Right forelimb (tissue), 1 donor: ENCODE results near the gene HRC.
A peak's percentile ranks its signal among the peaks of the same experiment; 100 is the strongest.
"Not testable (repeated sequence)": the region's sequence is repeated elsewhere in the genome, so short reads cannot be mapped to it uniquely, and the experiment has no call there.

Experiments
- DNase-seq: peaks from one replicate; pipeline ENCODE4 v3.0.0-alpha.2; 2018

The HRC gene

DNA sequence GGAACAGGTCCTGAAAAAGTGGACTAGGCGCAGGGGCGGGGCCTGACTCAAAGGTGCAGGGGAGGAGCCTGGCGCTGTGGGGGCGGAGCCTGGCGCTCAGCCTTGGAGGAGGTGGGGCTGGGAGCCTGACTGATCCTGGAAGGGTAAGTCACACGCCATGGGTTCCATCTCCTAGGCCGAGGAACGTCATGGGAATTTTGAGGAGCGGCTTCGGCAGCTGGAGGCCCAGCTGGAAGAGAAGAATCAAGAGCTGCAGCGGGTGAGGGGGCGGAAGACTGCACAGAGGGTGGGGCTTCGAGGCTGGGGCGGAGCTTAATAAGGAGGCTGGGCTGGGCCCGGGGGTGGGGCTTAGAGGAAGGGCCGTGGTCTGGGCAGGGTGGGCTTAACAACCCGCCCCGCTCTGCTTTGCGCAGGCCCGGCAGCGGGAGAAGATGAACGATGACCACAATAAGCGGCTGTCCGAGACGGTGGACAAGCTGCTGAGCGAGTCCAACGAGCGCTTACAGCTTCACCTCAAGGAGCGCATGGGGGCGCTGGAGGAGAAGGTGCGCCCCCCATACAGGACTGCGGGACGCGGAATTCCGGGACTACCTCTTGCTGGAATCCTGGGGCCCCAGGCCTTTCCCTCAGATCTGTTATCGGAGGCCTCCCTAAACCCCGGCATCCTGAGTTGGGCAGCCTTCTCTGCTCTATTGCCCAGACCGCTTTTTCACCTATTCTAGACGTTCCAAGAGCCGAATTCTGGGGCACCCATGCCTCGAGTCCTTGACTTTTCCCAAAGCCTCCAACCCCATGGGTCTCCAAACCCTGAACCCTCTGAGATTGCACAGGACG is 21.4 kb downstream of the HRC start:
- DNase-seq: peak; percentile 80

DNA sequence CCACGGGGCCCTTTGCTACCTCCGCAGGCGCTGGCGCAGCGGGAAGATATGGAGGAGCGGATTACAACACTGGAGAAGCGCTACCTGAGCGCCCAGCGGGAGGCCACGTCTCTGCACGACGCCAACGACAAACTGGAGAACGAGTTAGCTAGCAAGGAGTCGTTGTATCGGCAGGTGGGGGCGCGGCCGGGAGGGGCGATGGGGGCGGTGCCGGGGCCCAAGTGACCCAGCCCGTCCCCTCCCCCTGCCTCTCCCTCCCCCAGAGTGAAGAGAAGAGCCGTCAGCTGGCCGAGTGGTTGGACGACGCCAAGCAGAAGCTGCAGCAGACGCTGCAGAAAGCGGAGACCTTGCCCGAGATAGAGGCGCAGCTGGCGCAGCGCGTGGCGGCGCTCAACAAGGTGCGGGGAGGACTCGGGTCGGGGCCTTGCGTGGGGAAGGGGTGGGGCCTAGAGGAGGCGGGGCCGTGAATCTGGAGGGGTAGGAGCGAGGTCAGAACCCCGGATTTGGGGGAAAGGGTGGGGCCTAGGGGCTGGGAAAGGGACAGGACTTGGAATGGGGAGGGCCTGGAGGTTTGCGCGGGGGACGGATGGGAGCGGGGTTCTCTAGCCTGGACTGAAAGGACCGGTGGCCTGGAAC is 22.1 kb downstream of the HRC start:
- no peak for DNase-seq

DNA sequence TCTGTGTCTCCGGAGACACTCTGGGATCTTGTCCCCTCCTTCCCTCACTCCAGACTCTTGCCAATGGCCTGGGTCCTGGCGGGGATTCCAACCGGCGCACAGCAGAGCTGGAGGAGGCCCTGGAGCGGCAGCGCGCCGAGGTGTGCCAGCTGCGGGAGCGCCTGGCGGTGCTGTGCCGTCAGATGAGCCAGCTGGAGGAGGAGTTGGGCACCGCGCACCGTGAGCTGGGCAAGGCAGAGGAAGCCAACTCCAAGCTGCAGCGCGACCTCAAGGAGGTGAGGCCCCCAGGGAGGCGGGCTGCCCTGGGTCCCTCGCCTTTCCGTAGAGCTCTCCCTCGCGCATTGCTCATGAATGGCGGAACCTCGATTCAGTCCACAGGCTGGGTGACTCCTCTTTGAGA is 24.9 kb downstream of the HRC start:
- DNase-seq: no peak

DNA sequence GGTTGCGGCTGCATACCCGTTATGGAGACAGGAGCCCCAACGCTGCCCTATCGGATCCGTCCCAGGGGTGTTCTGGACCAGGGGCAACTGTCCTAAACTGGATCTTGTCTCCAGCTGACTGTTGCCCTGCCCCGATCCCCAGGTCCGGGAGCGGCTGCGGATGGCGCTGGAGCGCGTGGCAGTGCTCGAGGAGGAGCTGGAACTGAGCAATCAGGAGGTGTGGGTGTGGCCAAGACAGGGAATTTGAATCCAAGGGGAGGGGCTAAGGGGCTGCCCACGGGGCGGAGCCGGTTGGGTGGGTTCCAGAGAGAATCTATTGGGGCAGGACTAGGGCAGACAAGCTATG is 26.0 kb downstream of the HRC start:
- no peak for DNase-seq

DNA sequence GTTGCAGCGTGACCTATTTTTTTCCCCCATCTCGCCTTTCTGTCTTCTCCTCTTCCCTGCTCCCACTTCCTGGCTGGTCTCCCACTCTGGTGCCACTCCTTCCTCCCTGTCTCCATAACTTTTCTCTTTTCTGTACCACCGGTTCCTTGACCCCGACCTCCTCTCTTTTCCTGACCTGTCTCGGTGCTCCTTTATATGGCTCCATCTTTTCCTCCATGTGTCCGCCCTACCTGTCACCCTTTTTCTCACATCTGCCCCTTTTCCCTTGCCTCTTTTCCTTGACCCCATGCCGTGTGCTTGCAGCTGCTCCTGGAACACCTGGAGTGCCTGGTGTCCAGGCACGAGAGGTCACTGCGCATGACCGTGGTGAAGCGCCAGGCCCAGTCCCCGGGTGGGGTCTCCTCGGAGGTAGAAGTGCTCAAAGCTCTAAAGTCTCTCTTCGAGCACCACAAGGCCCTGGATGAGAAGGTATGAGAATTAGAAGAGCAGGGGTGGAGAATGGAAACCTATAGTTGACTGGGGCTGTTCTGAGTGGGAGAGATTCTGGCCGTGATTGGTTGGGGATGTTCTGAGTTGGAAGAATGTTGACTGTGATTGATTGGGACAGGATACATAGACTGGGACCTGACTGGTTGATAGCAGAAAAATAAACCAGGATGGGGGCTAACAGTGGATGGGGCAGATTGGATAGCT is 26.5 kb downstream of the HRC start:
- no peak for DNase-seq

DNA sequence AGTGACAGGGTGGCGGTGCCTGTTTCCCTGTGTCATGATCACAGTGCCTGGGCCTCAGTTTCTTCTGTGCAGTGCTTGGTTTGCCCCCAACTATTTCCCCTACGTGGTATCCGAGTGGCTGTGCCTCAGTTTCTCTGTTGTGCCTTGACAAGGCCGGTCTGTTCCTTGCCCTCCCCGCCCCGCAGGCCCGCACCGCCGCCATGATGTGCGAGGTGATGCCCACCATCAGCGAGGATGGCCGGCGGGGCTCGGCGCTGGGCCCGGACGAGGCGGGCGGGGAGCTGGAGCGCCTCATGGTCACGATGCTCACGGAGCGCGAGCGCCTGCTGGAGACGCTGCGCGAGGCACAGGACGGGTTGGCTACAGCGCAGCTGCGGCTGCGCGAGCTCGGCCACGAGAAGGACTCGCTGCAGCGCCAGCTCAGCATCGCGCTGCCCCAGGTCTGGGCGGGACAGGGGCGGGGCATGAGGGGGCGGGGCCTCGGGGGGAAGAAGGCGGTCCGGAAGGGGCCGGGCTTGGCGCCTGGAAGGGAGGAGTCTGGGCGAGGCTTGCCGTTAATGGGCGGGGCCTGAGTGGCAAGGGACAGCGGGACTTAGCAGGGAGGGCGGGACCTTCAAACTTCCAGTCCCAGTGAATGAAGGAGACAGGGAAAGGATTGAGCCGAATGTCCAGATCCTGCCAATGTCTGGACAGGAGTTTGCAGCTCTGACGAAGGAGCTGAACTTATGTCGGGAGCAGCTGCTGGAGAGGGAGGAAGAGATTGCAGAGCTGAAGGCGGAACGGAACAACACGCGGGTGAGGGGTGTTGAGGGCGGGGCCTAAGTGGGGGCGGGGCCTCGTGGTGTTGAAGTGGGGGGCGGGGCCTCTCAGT is 27.3 kb downstream of the HRC start:
- DNase-seq: peak; percentile 99

DNA sequence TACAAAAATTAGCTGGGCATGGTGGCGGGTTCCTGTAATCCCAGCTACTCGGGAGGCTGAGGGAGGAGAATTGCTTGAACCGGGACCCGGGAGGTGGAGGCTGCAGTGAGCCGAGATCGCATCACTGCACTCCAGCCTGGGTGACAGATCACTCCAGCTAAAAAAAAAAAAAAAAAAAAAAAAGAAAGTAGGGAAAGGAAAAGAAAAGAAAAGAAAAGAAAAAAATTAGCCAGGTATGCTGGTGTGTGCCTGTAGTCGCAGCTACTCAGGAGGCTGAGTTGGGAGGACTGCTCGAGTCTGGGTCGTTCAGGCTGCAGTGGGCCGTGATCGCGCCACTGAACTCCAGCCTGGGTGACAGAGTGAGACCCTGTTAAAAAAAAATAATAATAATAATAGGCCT is 28.0 kb downstream of the HRC start:
- not testable (repeated sequence) for DNase-seq

DNA sequence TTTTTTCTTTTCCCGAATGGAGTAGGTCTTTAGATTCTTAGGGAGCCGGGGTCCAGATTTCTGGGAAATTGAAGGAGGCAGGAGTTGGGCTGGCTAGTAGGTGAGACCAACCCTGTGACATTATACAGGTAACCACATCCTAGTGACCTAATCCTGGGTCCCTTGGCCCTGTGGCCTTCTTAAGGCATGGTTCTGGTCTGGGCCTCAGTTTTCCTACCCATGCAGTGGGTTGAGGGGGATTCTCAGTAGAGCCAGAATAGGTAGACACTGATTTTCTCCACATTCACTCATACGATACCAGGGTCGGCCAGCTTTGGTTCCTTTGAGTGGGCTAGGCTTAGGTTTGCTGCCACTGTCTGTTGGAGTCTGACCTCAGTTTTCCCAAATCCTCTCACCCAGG is 28.6 kb downstream of the HRC start:
- DNase-seq: no peak

DNA sequence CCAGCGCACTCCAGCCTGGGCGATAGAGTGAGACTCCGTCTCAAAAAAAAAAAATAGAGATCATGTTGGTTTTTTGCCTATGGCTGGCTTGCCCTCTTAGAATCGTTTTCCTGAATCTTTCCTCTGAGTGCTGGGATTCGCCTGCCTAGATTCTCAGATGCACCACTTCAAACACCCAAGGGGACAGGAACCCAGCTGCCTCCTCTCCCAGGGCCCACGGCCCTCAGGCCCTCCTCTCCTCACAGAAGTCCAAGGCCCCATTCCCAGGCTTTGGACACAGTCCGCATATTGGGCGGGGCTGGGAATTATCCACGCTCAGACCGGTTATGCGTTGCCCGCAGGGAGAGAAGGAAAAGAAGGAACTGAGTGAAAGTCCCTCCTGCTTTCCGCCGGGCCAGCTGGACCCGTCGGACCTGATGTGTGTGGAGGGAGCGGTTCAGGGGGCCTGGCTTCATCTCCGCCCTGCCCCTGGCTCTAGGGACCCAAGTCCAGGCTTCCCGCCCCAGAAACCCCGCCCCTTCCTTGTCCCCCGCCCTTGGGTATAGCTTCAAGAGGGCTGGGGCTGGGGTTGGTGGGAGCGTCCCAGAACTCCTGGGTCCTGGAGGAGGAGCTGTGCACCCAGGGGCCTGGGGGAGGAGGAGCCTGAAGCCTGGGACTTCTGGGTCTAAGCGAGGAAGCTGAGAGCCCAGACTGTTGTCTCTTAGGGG is 30.0 kb downstream of the HRC start:
- DNase-seq: no peak

DNA sequence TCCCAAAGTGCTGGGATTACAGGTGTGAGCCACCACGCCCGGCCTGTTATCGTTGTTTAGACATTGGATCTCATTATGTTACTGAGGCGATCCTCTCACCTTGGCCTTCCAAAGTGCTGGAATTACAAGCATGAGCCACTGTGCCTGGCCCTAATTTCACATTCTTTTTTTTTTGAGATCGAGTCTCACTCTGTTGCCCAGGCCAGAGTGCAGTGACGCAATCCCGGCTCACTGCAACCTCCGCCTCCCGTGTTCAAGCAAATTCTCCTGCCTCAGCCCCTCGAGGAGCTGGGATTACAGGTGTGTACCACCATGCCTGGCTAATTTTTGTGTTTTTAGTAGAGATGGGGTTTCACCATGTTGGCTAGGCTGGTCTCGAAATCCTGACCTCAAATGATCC is 31.9 kb downstream of the HRC start:
- not testable (repeated sequence) for DNase-seq

DNA sequence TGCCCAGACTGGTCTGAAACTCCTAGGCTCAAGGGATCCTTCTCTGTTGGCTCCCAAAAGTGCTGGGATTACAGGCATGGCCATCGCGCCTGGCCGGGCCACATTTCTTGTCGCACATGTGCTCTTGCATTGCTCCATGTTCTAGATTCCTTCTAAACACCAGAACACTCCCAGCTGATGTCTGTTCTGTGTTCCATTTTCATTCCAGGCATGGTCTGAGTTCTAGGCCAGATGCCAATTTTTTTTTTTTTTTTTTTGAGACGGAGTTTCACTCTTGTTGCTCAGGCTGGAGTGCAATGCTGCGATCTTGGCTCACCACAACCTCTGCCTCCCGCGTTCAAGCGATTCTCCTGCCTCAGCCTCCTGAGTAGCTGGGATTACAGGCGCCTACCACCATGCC is 33.4 kb downstream of the HRC start:
- DNase-seq: not testable (repeated sequence)

DNA sequence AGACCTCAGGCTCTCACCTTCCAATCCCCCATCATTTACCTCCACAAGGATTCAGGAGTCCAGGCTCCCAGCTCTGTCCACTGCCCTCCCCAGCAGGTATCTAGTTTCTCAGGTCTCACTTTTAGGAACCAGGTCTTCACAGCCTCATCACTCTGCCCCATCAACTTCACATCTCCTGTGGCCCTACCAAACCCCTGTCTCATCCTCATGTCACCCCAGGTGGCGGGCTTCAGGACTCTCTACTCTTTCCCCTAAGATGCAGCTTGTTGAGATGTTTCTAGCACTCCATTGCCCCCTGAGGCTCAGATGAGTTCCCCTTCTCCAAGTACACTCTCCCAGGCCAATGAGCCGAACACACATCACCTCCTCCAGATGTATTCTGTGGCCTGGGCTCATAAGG is 34.3 kb downstream of the HRC start:
- no peak for DNase-seq

DNA sequence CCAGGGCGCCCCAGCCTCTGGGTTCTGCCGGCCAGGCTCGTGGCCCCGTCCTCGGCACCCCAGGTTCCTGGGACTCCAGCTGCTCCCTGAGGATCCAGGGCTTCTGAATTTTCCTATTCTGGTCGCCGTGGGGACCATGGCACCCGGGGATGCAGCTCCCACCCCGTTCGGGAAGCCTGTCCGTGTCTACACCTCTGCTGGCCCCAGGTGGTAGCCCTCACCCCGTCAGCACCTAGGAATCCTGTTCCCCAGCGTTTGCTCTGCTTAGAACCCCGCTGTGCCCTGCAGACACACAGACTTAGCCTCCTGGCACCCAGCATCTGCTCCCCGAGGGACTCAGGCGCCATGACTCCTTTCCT is 34.9 kb downstream of the HRC start:
- no peak for DNase-seq

DNA sequence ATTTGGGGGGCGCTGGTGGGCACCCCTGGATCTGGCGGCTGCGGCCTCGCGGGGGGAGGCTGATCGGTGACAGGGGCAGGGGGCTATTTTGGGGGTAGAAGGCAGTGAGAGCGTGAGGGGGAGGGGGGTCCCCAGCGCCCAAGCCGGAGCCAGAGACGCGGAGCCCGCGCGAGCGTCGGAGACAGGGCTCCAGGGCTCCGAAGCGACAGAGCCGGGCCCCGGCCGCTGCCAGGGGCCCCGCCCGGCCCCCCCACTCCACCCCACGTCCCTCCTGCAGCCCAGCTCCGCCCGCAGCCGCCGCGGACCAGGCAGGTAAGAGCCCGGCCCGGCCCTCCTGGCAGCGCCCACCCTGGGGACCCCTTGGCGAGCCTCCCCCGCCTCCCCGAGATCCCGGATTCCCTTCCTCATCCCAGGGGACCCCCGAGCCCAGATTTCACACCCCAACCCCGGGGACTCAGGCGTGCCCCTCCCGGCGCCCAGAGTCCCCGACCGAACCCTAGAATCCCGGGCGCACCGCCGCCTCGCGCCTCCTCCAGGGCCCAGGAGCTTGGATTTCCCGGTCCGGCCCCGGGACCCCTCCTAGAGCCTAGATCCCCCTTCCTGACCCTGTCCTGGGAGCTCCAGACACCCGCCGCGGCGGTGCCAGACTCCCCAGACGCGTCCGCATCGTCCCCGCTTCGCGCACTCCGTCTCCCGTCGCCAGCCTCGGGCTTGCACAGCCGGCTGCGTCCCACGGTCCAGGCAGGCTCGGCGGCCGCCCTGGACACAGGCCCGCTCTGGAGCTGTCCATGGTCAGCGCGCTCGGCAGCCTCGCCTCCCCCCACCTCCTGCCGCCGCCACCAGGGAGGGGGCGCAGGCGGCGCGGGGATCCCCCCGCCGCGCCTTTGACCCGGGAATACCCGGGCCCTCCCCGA is 35.5 kb downstream of the HRC start, which contains the start of gene PPFIA3:
PPFIA3 (plus strand) TSS at position 134 of the 914 bp plus-strand sequence. CDS start 8,330 bp downstream, outside the sequence.
- DNase-seq: peak; percentile 82

DNA sequence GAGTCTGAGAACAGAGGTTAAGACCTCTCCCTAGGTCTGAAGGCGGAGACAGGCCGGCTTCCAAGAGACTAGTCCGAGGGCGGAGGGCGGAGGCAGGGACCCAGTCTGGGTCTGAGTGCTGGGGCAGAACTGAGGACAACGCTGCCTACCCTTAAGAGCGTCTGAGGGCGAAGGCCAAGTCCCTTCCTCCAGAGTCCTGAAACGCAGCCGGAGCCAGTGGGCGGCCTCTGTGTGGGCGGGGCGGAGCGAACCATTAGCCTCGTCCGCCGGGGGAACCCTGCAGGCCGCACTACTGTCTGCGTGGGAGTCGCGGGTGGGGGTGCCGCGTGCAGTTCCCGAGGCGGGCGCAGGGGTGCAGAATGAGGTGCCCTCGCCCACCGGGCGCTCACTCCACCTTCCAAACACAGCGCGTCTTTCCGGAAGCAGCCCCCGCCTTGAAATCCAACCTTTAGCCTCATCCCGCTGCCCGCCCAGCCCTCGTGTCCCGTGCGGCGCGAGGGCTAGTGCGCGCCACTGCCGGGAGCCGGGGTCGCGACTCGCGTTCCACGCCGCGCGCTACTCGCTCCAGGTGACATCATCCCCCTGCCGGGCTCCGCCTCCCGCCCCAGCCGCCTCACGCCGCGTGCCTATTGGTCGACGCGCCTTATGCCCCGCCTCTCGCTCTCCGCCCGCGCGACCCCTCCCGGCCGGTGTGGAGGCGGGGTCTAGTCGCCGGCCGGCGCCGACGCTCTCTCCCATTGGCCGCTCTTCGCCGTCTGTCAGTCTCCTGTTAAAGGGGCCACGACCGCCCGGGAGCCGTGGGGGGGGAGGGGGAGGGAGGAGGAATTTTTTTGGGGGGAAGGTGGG is 36.4 kb downstream of the HRC start, which contains the start of gene C19orf73:
C19orf73 (minus strand) TSS at position 579 of the 846 bp plus-strand sequence; CDS start at position 458, 121 bp downstream.
- peak; percentile 95 for DNase-seq

DNA sequence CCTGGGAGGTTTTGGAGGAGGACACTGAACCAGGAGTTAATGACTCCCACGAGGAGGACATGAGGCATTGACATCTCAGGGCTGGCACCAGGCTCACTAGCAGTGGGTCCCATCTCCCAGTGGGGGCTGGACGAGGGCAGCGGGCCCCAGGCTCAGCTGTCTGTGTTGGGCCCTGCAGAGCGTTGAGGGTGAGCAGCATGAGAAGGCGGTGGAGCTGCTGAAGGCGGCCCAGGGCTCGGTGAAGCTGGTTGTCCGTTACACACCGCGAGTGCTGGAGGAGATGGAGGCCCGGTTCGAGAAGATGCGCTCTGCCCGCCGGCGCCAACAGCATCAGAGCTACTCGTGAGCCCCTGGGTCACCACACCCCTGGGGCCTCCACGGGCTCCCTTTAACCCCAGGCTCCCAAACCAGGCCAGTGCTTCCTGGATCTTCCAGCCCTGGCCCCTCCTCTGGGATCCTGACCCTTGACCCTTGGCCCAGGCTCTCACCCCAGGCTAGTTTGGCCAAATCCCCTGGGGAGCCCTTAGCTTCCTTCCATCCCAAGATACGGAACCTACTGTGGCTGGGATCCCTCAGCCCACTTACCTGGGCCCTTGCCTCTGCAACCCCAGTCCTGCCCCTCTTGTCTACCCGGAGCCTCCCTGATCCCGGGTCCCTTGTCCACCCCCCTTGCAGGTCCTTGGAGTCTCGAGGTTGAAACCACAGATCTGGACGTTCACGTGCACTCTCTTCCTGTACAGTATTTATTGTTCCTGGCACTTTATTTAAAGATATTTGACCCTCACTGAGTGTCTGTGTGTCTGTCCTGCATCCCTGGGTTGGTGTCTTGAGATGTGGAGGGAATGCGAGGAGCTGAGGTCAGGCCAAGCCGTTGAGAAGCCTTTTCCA is 37.3 kb downstream of the HRC start:
- no peak for DNase-seq

DNA sequence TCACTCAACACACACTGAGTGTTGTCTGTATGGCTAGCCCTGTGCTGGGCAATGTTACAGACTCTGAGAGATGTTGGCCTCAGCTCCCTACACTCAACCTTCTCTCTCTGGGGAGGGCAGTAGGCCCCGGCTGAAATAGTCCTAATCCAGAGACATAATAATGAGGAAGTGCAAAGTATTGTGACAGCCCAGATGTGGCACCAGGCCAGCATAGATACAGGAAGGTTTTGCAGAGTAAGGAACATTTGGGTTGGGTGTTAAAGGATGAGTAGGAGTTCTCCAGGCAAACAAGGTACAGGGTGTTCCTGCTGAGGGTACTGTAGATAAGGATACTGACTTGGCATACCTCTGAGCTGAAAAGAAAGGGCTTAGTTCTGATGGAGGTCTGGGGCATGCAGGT is 38.7 kb downstream of the HRC start:
- no peak for DNase-seq

DNA sequence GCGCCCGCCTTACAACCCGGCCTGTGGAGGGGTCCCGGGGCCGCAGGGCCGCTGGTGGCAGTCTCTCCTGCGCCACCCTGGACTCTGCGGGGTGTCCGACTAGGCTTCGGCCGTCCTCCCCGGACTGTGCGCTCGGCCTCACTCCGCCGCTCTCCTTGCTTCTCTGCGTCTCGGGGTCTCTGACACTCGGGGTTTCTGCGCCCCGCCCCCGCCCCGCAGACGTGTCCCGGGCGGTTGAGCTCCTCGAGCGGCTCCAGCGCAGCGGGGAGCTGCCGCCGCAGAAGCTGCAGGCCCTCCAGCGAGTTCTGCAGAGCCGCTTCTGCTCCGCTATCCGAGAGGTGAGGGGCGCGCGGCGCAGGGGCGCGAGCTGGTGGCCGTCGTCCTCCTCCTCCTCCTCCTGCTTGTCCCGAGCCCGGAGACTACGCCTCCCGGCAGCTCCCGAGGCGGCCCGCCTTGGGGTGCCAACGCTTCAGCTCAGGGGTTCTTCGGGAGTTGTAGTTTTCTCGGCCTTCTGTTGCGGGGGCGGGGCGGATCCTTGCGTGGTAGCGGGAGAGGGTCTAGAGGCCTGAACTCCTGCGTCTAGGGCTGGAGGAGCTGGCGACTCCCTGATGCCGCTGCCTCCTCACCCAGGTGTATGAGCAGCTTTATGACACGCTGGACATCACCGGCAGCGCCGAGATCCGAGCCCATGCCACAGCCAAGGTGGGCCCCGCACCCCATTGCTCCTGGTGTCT is 40.4 kb downstream of the HRC start:
- peak; percentile 81 for DNase-seq
